Measurements from ENCODE around the gene MARK1. TPM values are rescaled to one million over a fixed set of nuclear protein-coding genes. Genes with fewer than 3 reads are reported as not detected.

The MARK1 gene
- total RNA-seq, 3 donors from 2014 or later, result 1.4 to 11.2 (median 1.8) TPM

GRCh38 chr1:220708936-220709801 lies 181.2 kb downstream of the MARK1 start:
- H3K4me1 ChIP-seq (ENCODE audit: low read depth), result peaks cover 9% of the 10 kb centered on the region
- no peaks in the 10 kb centered on the region for H3K36me3 ChIP-seq (ENCODE audit: low read depth)
- DNase-seq (no peak), ATAC-seq (peak; percentile 91)
- no peaks in the 10 kb centered on the region for H3K9me3 ChIP-seq
- intact Hi-C loops (cut with DNase I, micrococcal nuclease), result no loop called here
- TF ChIP-seq, protein P1, sequence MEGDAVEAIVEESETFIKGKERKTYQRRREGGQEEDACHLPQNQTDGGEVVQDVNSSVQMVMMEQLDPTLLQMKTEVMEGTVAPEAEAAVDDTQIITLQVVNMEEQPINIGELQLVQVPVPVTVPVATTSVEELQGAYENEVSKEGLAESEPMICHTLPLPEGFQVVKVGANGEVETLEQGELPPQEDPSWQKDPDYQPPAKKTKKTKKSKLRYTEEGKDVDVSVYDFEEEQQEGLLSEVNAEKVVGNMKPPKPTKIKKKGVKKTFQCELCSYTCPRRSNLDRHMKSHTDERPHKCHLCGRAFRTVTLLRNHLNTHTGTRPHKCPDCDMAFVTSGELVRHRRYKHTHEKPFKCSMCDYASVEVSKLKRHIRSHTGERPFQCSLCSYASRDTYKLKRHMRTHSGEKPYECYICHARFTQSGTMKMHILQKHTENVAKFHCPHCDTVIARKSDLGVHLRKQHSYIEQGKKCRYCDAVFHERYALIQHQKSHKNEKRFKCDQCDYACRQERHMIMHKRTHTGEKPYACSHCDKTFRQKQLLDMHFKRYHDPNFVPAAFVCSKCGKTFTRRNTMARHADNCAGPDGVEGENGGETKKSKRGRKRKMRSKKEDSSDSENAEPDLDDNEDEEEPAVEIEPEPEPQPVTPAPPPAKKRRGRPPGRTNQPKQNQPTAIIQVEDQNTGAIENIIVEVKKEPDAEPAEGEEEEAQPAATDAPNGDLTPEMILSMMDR (IDR thresholded peaks at IDR 0.05), result no peak
- no peak overlapping the region for H3K4me3 ChIP-seq

GRCh38 chr1:220710333-220710732 lies 182.4 kb downstream of the MARK1 start:
- Histone ChIP-seq H3K4me1 (ENCODE audit: low read depth) (peaks cover 9% of the 10 kb centered on the region), H3K36me3 (ENCODE audit: low read depth) (no peaks in the 10 kb centered on the region), H3K4me3 (no peak overlapping the region), H3K9me3 (no peaks in the 10 kb centered on the region)
- ATAC-seq, result no peak
- TF ChIP-seq, protein P1 (IDR thresholded peaks at IDR 0.05), result no peak
- intact Hi-C loops (cut with DNase I, micrococcal nuclease), result no loop called here
- DNase-seq, result no peak

- intact Hi-C loops (cut with DNase I, micrococcal nuclease), result no loop called here
- ATAC-seq (no peak), DNase-seq (no peak)
Measured at GRCh38 chr1:220711056-220711809, 183.3 kb downstream of the MARK1 start.

More at GRCh38 chr1:220711056-220711809, 183.3 kb downstream of the MARK1 start:
- H3K36me3 ChIP-seq (ENCODE audit: low read depth), result no peaks in the 10 kb centered on the region
- peaks cover 9% of the 10 kb centered on the region for H3K4me1 ChIP-seq (ENCODE audit: low read depth)
- TF ChIP-seq, protein P1 (IDR thresholded peaks at IDR 0.05), result no peak
- H3K4me3 ChIP-seq, result no peak overlapping the region
- no peaks in the 10 kb centered on the region for H3K9me3 ChIP-seq

Other genes starting within 250 kb of the MARK1 start
- gene C1orf115, start 162.2 kb downstream of the MARK1 start, total RNA-seq, result 100 to 1,000 TPM in 1 of 3 donors, 10 to 100 TPM in 2; 53.2 to 108 (median 85.2) TPM
- 10 to 100 TPM; 26.7 to 41.8 (median 35.6) TPM for gene MTARC2, start 220.2 kb downstream of the MARK1 start, total RNA-seq